ENCODE measurements around the gene CFAP77.

DNA sequence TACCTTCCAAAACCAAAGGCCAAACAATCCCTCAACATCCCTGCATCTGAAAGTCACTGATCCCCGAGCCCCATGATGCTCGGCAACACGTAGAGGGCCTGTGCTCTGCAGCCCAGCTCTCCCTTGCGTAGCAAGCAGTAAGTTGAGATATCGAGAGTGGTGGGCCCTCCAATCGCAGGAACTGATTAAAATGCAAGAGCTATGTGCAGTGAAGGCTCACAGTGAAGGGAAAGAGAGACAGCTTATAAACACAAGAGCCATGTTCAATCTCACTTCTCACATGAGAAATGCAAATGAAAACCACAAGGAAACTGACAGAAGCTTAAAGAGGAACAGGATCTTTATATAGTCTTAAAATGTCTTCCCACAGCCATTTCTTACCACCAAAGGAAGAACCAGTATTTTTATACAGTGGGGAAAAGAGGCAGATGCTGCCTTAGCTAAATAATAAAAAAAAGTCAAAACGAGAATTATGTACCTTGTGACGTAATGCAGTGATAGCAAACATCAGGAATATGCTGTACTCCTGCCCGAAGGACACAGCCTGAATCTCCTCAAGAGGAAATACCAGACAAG, 28.0 kb upstream of the CFAP77 start:
- TF ChIP-seq CTCF (IDR thresholded peaks at IDR 0.05): no peak
- TF ChIP-seq EZH2phosphoT487 (IDR thresholded peaks at IDR 0.05): no peak
- TF ChIP-seq EZH2 (IDR thresholded peaks at IDR 0.05): no peak

All from neural progenitor cell (in vitro differentiated cells).